Fibroblast of skin of back (primary cell): ENCODE data around the gene IL17RB. TPM values are rescaled to one million over a fixed set of nuclear protein-coding genes. Genes with fewer than 3 reads are reported as not detected.
A peak's percentile ranks its signal among the peaks of the same experiment; 100 is the strongest.

Source experiments
- DNase-seq: peaks from one replicate; pipeline ENCODE4 v3.0.0-alpha.2; 2013
- polyA plus RNA-seq, 2 experiments: library from polyadenylated mRNA; unstranded; fragments of 120-200 nt; gene quantifications; one replicate each; pipeline ENCODE4 v1.2.1, GENCODE V29; 2013; ENCODE audit not compliant: insufficient read length in 2 of 2

Gene IL17RB
- polyA plus RNA-seq (2013, experiment 1 of 2; ENCODE audit: insufficient read length), result 2.1 TPM
- 1.9 TPM for polyA plus RNA-seq (2013, experiment 2 of 2; ENCODE audit: insufficient read length)

GRCh38 chr3:53846134-53846850 lies at the start of gene IL17RB, which contains the start of gene CHDH:
IL17RB (plus strand) TSS chr3:53846568; CDS start chr3:53846589, 21 bp downstream.
CHDH (minus strand) TSS chr3:53846419; CDS start chr3:53824008, 22,411 bp downstream.
- DNase-seq, result peak; percentile 24

- DNase-seq, result no peak
Measured at GRCh38 chr3:53798144-53798543, 48.2 kb upstream of the IL17RB start.

GRCh38 chr3:53799338-53799865 lies 47.0 kb upstream of the IL17RB start:
- peak; percentile 46 for DNase-seq

GRCh38 chr3:53800041-53800906 lies 46.1 kb upstream of the IL17RB start:
- DNase-seq, result no peak

GRCh38 chr3:53801319-53801718 lies 45.0 kb upstream of the IL17RB start:
- no peak for DNase-seq

GRCh38 chr3:53802256-53802880 lies 44.0 kb upstream of the IL17RB start:
- no peak for DNase-seq

- DNase-seq, result no peak
Measured at GRCh38 chr3:53803124-53803815, 43.1 kb upstream of the IL17RB start.

- peak; percentile 49 for DNase-seq
Measured at GRCh38 chr3:53803816-53804695, 42.3 kb upstream of the IL17RB start.

- peak; percentile 95 for DNase-seq
Measured at GRCh38 chr3:53804697-53805462, 41.5 kb upstream of the IL17RB start.

GRCh38 chr3:53805463-53806159 lies 40.8 kb upstream of the IL17RB start:
- no peak for DNase-seq

GRCh38 chr3:53806182-53807116 lies 39.9 kb upstream of the IL17RB start:
- peak; percentile 95 for DNase-seq

GRCh38 chr3:53807117-53807810 lies 39.1 kb upstream of the IL17RB start:
- no peak for DNase-seq

- DNase-seq, result no peak
Measured at GRCh38 chr3:53808496-53808895, 37.9 kb upstream of the IL17RB start.

- DNase-seq, result no peak
Measured at GRCh38 chr3:53809267-53809666, 37.1 kb upstream of the IL17RB start.

- no peak for DNase-seq
Measured at GRCh38 chr3:53809764-53810400, 36.5 kb upstream of the IL17RB start.

- DNase-seq, result no peak
Measured at GRCh38 chr3:53811143-53811927, 35.0 kb upstream of the IL17RB start.
